Right lobe of liver (tissue), 4 donors: Measurements from ENCODE around the gene MRTO4.

ENCODE experiments used
- CTCF ChIP-seq, 4 donors: fragments of 200-600 bp in 3 of 4; fragments of 450-650 bp in 1 of 4; IDR thresholded peaks; one replicate each; pipeline versions ENCODE4 v1.5.1 to v1.8.0; 2016 to 2022; ENCODE audit warnings: antibody characterized with exemption in 4 of 4, mild to moderate bottlenecking in 2 of 4
- POLR2A ChIP-seq: fragments of 450-650 bp; IDR thresholded peaks from one replicate; pipeline ENCODE4 v1.6.1; 2017; ENCODE audit warnings: antibody characterized with exemption, mild to moderate bottlenecking
- donor health status: DM: no; HTN: no; CAD: no.
- donor health status: DM: no; HTN: no; CAD: no.
- donor health status: DM: no; HTN: yes; CAD: no.

GRCh38 chr1:19213580-19213979 is 38.0 kb upstream of the MRTO4 start:
- TF ChIP-seq CTCF (IDR thresholded peaks at IDR 0.05) = no peak
- no peak for TF ChIP-seq POLR2A
